Osteocyte (in vitro differentiated cells): ENCODE data around the gene SHPK. TPM values are rescaled to one million over a fixed set of nuclear protein-coding genes. Genes with fewer than 3 reads are reported as not detected.

Experiments used
- DNase-seq: peaks from one replicate; pipeline ENCODE4 v3.0.0; 2021; ENCODE audit warnings: mixed read lengths; ENCODE audit not compliant: unreplicated experiment; ENCODE audit errors: extremely low spot score
- H3K27ac Mint-ChIP-seq: one replicate; pipeline ENCODE4 v1.8.0; 2021; ENCODE audit warnings: mild to moderate bottlenecking, mixed read lengths; ENCODE audit not compliant: unreplicated experiment
- H3K27me3 Mint-ChIP-seq: one replicate; pipeline ENCODE4 v1.8.0; 2021; ENCODE audit warnings: mixed read lengths; ENCODE audit not compliant: unreplicated experiment
- H3K36me3 Mint-ChIP-seq: one replicate; pipeline ENCODE4 v1.8.0; 2021; ENCODE audit warnings: mixed read lengths; ENCODE audit not compliant: unreplicated experiment
- H3K4me1 Mint-ChIP-seq: one replicate; pipeline ENCODE4 v1.8.0; 2021; ENCODE audit warnings: mixed read lengths; ENCODE audit not compliant: unreplicated experiment
- H3K4me3 Mint-ChIP-seq: one replicate; pipeline ENCODE4 v1.8.0; 2021; ENCODE audit warnings: mild to moderate bottlenecking, moderate library complexity, mixed read lengths; ENCODE audit not compliant: unreplicated experiment
- H3K9me3 Mint-ChIP-seq: one replicate; pipeline ENCODE4 v1.8.0; 2021; ENCODE audit warnings: mixed read lengths; ENCODE audit not compliant: unreplicated experiment
- CTCF ChIP-seq: fragments of 200-600 bp; sonication (generic); IDR thresholded peaks from 2 replicates; pipeline ENCODE4 v1.5.0; 2021; ENCODE audit warnings: antibody characterized with exemption, mild to moderate bottlenecking, moderate library complexity
- long read RNA-seq: library from polyadenylated mRNA; unstranded; transcript quantifications from one replicate; pipeline ENCODE4 v2.0.0, GENCODE V29; 2021
- total RNA-seq: library from RNA; stranded (reverse); gene quantifications from 2 replicates; pipeline ENCODE4 v1.2.1, GENCODE V29; 2021

Gene SHPK
- 8.5 and 9.8 TPM in 2 replicates for total RNA-seq
- long read RNA-seq, transcript SHPK-201 (7 exons, 3,838 nt) = major isoform, 8 of 11 reads
- long read RNA-seq, partial matches to known transcripts = 1 of 11 reads
- long read RNA-seq, other reads (novel, unspliced or antisense) = 2 of 11 reads

GRCh38 chr17:3636154-3636907 lies at the start of gene SHPK, which contains the start of gene CTNS:
SHPK (minus strand) TSS chr17:3636250; CDS start chr17:3636219, 31 bp downstream.
CTNS (plus strand) TSS chr17:3636760; CDS start chr17:3640207, 3,447 bp downstream.
- no peak for TF ChIP-seq CTCF
- Mint-ChIP-seq H3K9me3 (no peaks in the 10 kb centered on the region), H3K36me3 (no peaks in the 10 kb centered on the region), H3K27me3 (no peaks in the 10 kb centered on the region), H3K4me1 (peaks cover 29% of the 10 kb centered on the region), H3K4me3 (peak within 1 kb of the TSS; percentile 96), H3K27ac (peak within 1 kb of the TSS; percentile 100)
- peak; percentile 99 for DNase-seq

- Mint-ChIP-seq H3K9me3 (no peaks in the 10 kb centered on the region), H3K36me3 (no peaks in the 10 kb centered on the region), H3K27ac (no peak overlapping the region), H3K4me1 (no peaks in the 10 kb centered on the region), H3K4me3 (no peak overlapping the region), H3K27me3 (no peaks in the 10 kb centered on the region)
- DNase-seq = no peak
- no peak for TF ChIP-seq CTCF
These were observed 49.1 kb upstream of the SHPK start for GRCh38 chr17:3685174-3685573.

- H3K4me1 Mint-ChIP-seq = no peaks in the 10 kb centered on the region
- no peak overlapping the region for H3K27ac Mint-ChIP-seq
- TF ChIP-seq CTCF = peak; percentile 81
- no peaks in the 10 kb centered on the region for H3K36me3 Mint-ChIP-seq
- H3K9me3 Mint-ChIP-seq = no peaks in the 10 kb centered on the region
- H3K27me3 Mint-ChIP-seq = no peaks in the 10 kb centered on the region
- H3K4me3 Mint-ChIP-seq = no peak overlapping the region
- DNase-seq = no peak
These were observed 47.0 kb upstream of the SHPK start for GRCh38 chr17:3683054-3683511.

- no peaks in the 10 kb centered on the region for H3K27me3 Mint-ChIP-seq
- no peak overlapping the region for H3K27ac Mint-ChIP-seq
- no peak overlapping the region for H3K4me3 Mint-ChIP-seq
- DNase-seq = no peak
- H3K4me1 Mint-ChIP-seq = no peaks in the 10 kb centered on the region
- no peaks in the 10 kb centered on the region for H3K9me3 Mint-ChIP-seq
- no peak for TF ChIP-seq CTCF
- no peaks in the 10 kb centered on the region for H3K36me3 Mint-ChIP-seq
These were observed 46.0 kb upstream of the SHPK start for GRCh38 chr17:3682033-3682432.

GRCh38 chr17:3681565-3681964 lies 45.5 kb upstream of the SHPK start:
- Mint-ChIP-seq H3K36me3 (no peaks in the 10 kb centered on the region), H3K27me3 (no peaks in the 10 kb centered on the region), H3K27ac (no peak overlapping the region), H3K4me1 (no peaks in the 10 kb centered on the region), H3K4me3 (no peak overlapping the region), H3K9me3 (no peaks in the 10 kb centered on the region)
- no peak for DNase-seq
- no peak for TF ChIP-seq CTCF
